K562 (cell line): ENCODE data around the gene GPR153.

Experiments used
- PRMT5 ChIP-seq: sonication (generic); formaldehyde crosslinking; IDR thresholded peaks from 2 replicates; pipeline ENCODE4 v1.5.0; 2020; ENCODE audit warnings: missing genetic modification reagents
- RFX5 ChIP-seq: IDR thresholded peaks from 2 replicates; pipeline ENCODE4 v1.6.1; 2011; ENCODE audit warnings: low read depth, mild to moderate bottlenecking, improper control_type of control experiment, low read length

GRCh38 chr1:6303397-6304012 lies 42.6 kb upstream of the GPR153 start:
- no peak for TF ChIP-seq RFX5
- TF ChIP-seq PRMT5 (CRISPR knock-in tag): no peak
